Left lung (tissue), 10 donors: ENCODE measurements around the gene EGFL7. TPM values are rescaled to one million over a fixed set of nuclear protein-coding genes. Genes with fewer than 3 reads are reported as not detected.

Experiments
- ATAC-seq: fragments of 200-7000 bp; cut with Tn5 transposase; one replicate; pipeline ENCODE4 v1.9.1; 2020; ENCODE audit warnings: moderate library complexity
- DNase-seq, 4 donors: peaks; one replicate each; pipeline ENCODE4 v3.0.0-alpha.2; 2013 to 2020
- H3K27ac ChIP-seq, 2 donors: fragments of 200-600 bp; sonication (generic) in 1 of 2; one replicate each; pipeline versions ENCODE4 v1.5.0 to v1.8.0; 2020 to 2021
- H3K27me3 ChIP-seq, 2 donors: fragments of 200-600 bp; sonication (generic) in 1 of 2; one replicate each; pipeline versions ENCODE4 v1.5.0 to v1.8.0; 2020 to 2021
- H3K36me3 ChIP-seq, 2 donors: fragments of 200-600 bp; sonication (generic) in 1 of 2; one replicate each; pipeline versions ENCODE4 v1.5.0 to v1.8.0; 2020 to 2021
- H3K4me1 ChIP-seq, 2 donors: fragments of 200-600 bp; one replicate each; pipeline ENCODE4 v1.8.0; 2021
- H3K4me3 ChIP-seq, 2 donors: fragments of 200-600 bp; sonication (generic) in 1 of 2; one replicate each; pipeline versions ENCODE4 v1.5.0 to v1.8.0; 2020 to 2021; ENCODE audit warnings: mild to moderate bottlenecking in 1 of 2
- H3K9me3 ChIP-seq, 2 donors: fragments of 200-600 bp; sonication (generic) in 1 of 2; one replicate each; pipeline versions ENCODE4 v1.5.0 to v1.8.0; 2020 to 2021
- CTCF ChIP-seq, 2 donors: fragments of 200-600 bp; sonication (generic) in 1 of 2; IDR thresholded peaks; one replicate each; pipeline versions ENCODE4 v1.5.0 to v1.8.0; 2021; ENCODE audit warnings: antibody characterized with exemption in 2 of 2
- intact Hi-C, 2 donors: fragments of 100-400 bp; cut with DNase I; formaldehyde crosslinking; loops; one replicate each; pipeline versions ENCODE4 v1.11.2 to v1.14.2; 2022
- polyA plus RNA-seq, 6 donors: library from polyadenylated mRNA; unstranded; fragments of 120-200 nt; gene quantifications; one replicate each; pipeline ENCODE4 v1.2.1, GENCODE V29; 2013; ENCODE audit not compliant: insufficient read length in 6 of 6
- total RNA-seq, 2 donors: library from RNA; stranded (reverse); fragmentation: NEBNext Ultra II Directional; extraction: Animal tissue kit (Norgen Biotek cat#: 25700); gene quantifications; one replicate each; pipeline ENCODE4 v1.2.1, GENCODE V29; 2021
- donor health status: DM: no; HTN: yes; CAD: no.
- donor health status: DM: no; HTN: no; CAD: no.

The EGFL7 gene
- total and polyA plus RNA-seq, 8 donors = 65.7 to 165 (median 101) TPM

- Histone ChIP-seq H3K36me3 (no peaks in the 10 kb centered on the region), H3K4me3 (no peak overlapping the region), H3K4me1 (peaks cover 0 to 66% of the 10 kb centered on the region in 2 donors), H3K9me3 (no peaks in the 10 kb centered on the region), H3K27me3 (peaks cover 0 to 65% of the 10 kb centered on the region in 2 donors), H3K27ac (peak overlapping the region; percentile 19 to 85)
- TF ChIP-seq CTCF (IDR thresholded peaks at IDR 0.05) = no peak
- no peak for DNase-seq
- intact Hi-C loops = no loop called here
- ATAC-seq = no peak
These were observed 9.2 kb upstream of the EGFL7 start for GRCh38 chr9:136653323-136654079.

GRCh38 chr9:136654820-136655535 is 7.7 kb upstream of the EGFL7 start:
- Histone ChIP-seq H3K27ac (peak overlapping the region; percentile 59 to 85), H3K27me3 (peaks cover 0 to 73% of the 10 kb centered on the region in 2 donors), H3K4me1 (peaks cover 0 to 64% of the 10 kb centered on the region in 2 donors), H3K9me3 (no peaks in the 10 kb centered on the region), H3K36me3 (no peaks in the 10 kb centered on the region), H3K4me3 (no peak overlapping the region)
- DNase-seq (peak in 1 of 4 donors; percentile 62), ATAC-seq (no peak)
- no peak for TF ChIP-seq CTCF (IDR thresholded peaks at IDR 0.05)
- intact Hi-C loops = no loop called here

GRCh38 chr9:136655536-136656182 is 7.1 kb upstream of the EGFL7 start:
- intact Hi-C loops = no loop called here
- Histone ChIP-seq H3K27me3 (peaks cover 0 to 79% of the 10 kb centered on the region in 2 donors), H3K4me3 (peak overlapping the region in 1 of 2 donors; percentile 45)

GRCh38 chr9:136656183-136656738 is 6.5 kb upstream of the EGFL7 start:
- Histone ChIP-seq H3K9me3 (no peaks in the 10 kb centered on the region), H3K4me1 (peaks cover 0 to 56% of the 10 kb centered on the region in 2 donors), H3K27me3 (peaks cover 0 to 85% of the 10 kb centered on the region in 2 donors), H3K36me3 (no peaks in the 10 kb centered on the region), H3K27ac (peak overlapping the region; percentile 85 to 87), H3K4me3 (peak overlapping the region in 1 of 2 donors; percentile 45)
- intact Hi-C loops = no loop called here
- no peak for ATAC-seq
- no peak for TF ChIP-seq CTCF (IDR thresholded peaks at IDR 0.05)
- no peak for DNase-seq

More at GRCh38 chr9:136655536-136656182, 7.1 kb upstream of the EGFL7 start:
- no peak for TF ChIP-seq CTCF (IDR thresholded peaks at IDR 0.05)
- DNase-seq = peak in 1 of 4 donors; percentile 53
- Histone ChIP-seq H3K36me3 (no peaks in the 10 kb centered on the region), H3K9me3 (no peaks in the 10 kb centered on the region), H3K27ac (peak overlapping the region; percentile 85 to 87), H3K4me1 (peaks cover 0 to 60% of the 10 kb centered on the region in 2 donors)
- peak; percentile 37 for ATAC-seq
